ENCODE measurements around the gene CCNY.

Gene CCNY

DNA sequence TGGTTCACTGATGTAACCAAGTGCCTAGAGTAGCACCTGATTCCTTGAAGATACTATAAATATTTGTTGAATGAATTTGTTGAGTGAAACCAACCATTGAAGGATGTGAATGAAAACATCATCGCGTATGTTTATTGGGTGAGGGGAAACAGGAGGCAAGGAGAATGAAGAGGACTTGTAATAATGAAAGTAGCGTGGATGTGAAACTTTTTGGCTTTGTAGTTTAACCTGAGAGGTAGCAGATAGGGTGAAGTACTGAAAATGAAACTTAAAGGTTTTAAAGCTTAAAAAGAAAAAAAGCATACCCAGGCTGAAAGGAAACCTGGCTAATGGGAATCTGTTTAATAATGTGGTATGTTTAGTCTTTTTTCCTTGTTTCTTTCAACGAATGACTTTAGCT lies 5.2 kb downstream of the CCNY start:
- Histone ChIP-seq H3K27ac (peak overlapping the region in 6 of 11 experiments; percentile 64 to 74 (median 68); a peak in 10 of 22 replicates), H3K4me2 (peak overlapping the region; percentile 78 to 96 (median 90); a peak in 21 of 22 replicates), H3K4me3 (no peak overlapping the region), H3K9me3 (replicated peaks in 1 of 11) (peaks cover 0 to 7% (median 0%) of the 10 kb centered on the region in 11 experiments; a peak in 4 of 22 replicates), H3K9ac (peak overlapping the region in 1 of 11 experiments; percentile 47; a peak in 1 of 22 replicates), H3K36me3 (peaks cover 0 to 20% (median 12%) of the 10 kb centered on the region in 11 experiments; a peak in 10 of 22 replicates), H3K27me3 (peaks cover 0 to 23% (median 17%) of the 10 kb centered on the region in 11 experiments; a peak in 15 of 22 replicates), H3K4me1 (peaks cover 43 to 65% (median 55%) of the 10 kb centered on the region in 10 experiments), H4K20me1 (peaks cover 76 to 92% (median 88%) of the 10 kb centered on the region in 11 experiments; a peak in 21 of 22 replicates)
- no peak for TF ChIP-seq Cebpa-rat (IDR thresholded peaks at IDR 0.05)

DNA sequence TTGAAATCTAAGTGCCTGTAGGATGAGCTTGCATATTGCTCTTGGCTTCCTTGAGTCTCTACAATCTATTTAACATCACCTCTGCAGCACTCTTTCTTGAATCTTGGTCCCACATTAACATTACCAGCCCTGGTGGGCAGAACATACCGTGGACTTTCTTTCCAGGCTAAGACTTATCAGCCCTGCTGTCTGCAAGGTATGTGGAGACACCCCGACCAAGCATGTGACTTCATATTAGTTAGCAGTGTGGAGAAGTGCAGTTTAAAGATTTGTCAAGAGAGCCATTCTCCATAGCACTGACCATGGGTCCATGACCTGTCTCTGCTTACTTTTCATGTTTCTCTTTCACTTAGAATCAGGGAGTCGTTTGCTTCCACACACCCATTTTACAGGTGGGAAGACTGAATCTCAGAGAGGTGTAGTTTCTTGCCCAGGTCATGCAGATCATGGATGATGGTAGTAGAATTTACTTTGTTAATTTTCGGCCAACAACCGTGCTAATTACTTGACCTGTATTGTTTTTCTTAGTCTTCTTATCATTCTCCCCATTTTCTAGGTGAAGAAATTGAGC lies 6.0 kb downstream of the CCNY start:
- Histone ChIP-seq H3K4me1 (peaks cover 51 to 73% (median 62%) of the 10 kb centered on the region in 10 experiments), H4K20me1 (peaks cover 80 to 97% (median 92%) of the 10 kb centered on the region in 11 experiments), H3K9me3 (replicated peaks in 1 of 11) (peaks cover 0 to 7% (median 0%) of the 10 kb centered on the region in 11 experiments; a peak in 4 of 22 replicates)

DNA sequence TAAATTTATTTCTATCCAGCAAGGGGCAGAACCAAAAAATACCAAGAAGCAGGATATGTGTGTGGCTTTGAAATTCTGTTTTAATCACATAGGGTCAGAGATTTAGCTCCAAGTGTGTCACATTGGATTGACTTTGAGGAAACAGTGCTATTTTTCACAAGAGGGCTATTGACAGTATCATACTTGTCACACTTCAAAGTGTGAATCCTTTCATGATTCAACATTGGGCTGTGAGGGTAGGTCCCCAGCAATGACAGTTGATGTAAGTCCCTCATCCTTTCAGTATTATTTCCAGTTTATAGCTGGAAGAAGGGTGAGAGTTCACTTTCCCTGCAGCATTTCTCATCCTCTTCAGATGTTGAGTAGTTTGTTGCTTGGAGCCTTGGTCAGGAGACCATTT lies 7.4 kb downstream of the CCNY start:
- Histone ChIP-seq H3K27ac (no peak overlapping the region), H3K4me1 (peaks cover 57 to 76% (median 68%) of the 10 kb centered on the region in 10 experiments), H3K4me2 (0 out of 22 replicates have a peak overlapping the region, but pooled peaks of 1 of the 11 experiments have one; percentile 7), H3K27me3 (peaks cover 0 to 5% (median 0%) of the 10 kb centered on the region in 11 experiments; a peak in 5 of 22 replicates), H3K9ac (no peak overlapping the region), H3K9me3 (replicated peaks in 1 of 11) (peaks cover 0 to 7% (median 0%) of the 10 kb centered on the region in 11 experiments; a peak in 4 of 22 replicates), H3K36me3 (peaks cover 0 to 27% (median 17%) of the 10 kb centered on the region in 11 experiments; a peak in 14 of 22 replicates), H4K20me1 (peaks cover 79 to 97% (median 92%) of the 10 kb centered on the region in 11 experiments), H3K4me3 (no peak overlapping the region)
- TF ChIP-seq Cebpa-rat (IDR thresholded peaks at IDR 0.05) = no peak

More for the DNA sequence above, 6.0 kb downstream of the CCNY start:
- peaks cover 0 to 19% (median 12%) of the 10 kb centered on the region in 11 experiments; a peak in 15 of 22 replicates for H3K27me3 ChIP-seq
- no peak for TF ChIP-seq Cebpa-rat (IDR thresholded peaks at IDR 0.05)
- peaks cover 0 to 20% (median 12%) of the 10 kb centered on the region in 11 experiments; a peak in 10 of 22 replicates for H3K36me3 ChIP-seq
- no peak overlapping the region for H3K4me3 ChIP-seq
- H3K9ac ChIP-seq = no peak overlapping the region
- H3K27ac ChIP-seq = peak overlapping the region in 1 of 11 experiments; percentile 74; a peak in 2 of 22 replicates
- peak overlapping the region in 9 of 11 experiments; percentile 15 to 96 (median 90); a peak in 8 of 22 replicates for H3K4me2 ChIP-seq

DNA sequence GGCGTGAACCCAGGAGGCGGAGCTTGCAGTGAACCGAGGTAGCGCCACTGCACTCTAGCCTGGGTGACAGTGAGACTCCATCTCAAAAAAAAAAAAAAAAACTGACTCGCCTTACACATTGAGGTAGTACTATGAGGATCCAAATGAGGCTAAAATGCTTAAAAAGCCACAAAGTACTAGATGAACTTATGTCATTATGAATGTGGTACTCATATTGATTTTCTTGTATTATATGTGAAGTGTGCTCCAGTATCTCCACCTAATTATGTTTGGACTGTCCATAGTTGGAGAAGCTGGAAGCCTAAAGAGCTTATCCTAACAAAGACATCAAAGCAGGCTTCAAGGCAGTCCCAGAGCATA lies 9.1 kb downstream of the CCNY start:
- peaks cover 0 to 33% (median 21%) of the 10 kb centered on the region in 11 experiments; a peak in 15 of 22 replicates for H3K36me3 ChIP-seq
- H3K9me3 ChIP-seq (replicated peaks in 1 of 11) = peaks cover 0 to 7% (median 0%) of the 10 kb centered on the region in 11 experiments; a peak in 4 of 22 replicates
- peaks cover 56 to 75% (median 67%) of the 10 kb centered on the region in 10 experiments for H3K4me1 ChIP-seq
- peaks cover 77 to 97% (median 92%) of the 10 kb centered on the region in 11 experiments for H4K20me1 ChIP-seq
- 0 out of 22 replicates have a peak overlapping the region, but pooled peaks of 1 of the 11 experiments have one; percentile 10 for H3K9ac ChIP-seq
- peak overlapping the region in 9 of 11 experiments; percentile 56 to 77 (median 66); a peak in 12 of 22 replicates for H3K4me2 ChIP-seq
- no peak for TF ChIP-seq Cebpa-rat (IDR thresholded peaks at IDR 0.05)
- no peaks in the 10 kb centered on the region for H3K27me3 ChIP-seq
- no peak overlapping the region for H3K4me3 ChIP-seq
- no peak overlapping the region for H3K27ac ChIP-seq

DNA sequence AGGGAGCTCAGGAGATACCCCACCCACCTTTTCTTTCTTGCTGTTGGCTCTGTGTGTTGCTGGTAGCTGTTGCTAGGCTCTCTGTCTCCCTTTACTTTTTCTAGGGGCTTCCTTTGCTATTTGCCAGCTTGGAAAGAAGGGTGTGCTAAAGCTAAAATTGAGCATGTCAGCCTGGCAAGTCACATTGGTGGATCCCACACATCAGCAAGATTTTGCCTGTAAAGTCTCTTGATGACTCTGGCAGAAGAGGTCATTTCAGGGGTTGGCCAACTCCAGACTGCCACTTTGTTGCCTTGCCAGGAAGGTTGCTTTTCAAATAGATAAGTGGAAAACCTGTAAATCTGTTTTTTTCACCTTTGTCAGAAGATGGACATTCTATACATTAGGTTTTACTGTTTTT lies 9.9 kb downstream of the CCNY start:
- Histone ChIP-seq H3K36me3 (peaks cover 0 to 33% (median 21%) of the 10 kb centered on the region in 11 experiments; a peak in 15 of 22 replicates), H3K4me3 (no peak overlapping the region), H3K27me3 (no peaks in the 10 kb centered on the region), H3K27ac (peak overlapping the region in 8 of 11 experiments; percentile 18 to 45 (median 30); a peak in 11 of 22 replicates), H3K4me1 (peaks cover 50 to 75% (median 65%) of the 10 kb centered on the region in 10 experiments), H3K4me2 (peak overlapping the region; percentile 56 to 77 (median 63)), H3K9ac (peak overlapping the region in 1 of 11 experiments; percentile 10; a peak in 1 of 22 replicates), H3K9me3 (replicated peaks in 1 of 11) (peaks cover 0 to 7% (median 0%) of the 10 kb centered on the region in 11 experiments; a peak in 4 of 22 replicates), H4K20me1 (peaks cover 77 to 97% (median 92%) of the 10 kb centered on the region in 11 experiments)
- TF ChIP-seq Cebpa-rat (IDR thresholded peaks at IDR 0.05) = no peak

DNA sequence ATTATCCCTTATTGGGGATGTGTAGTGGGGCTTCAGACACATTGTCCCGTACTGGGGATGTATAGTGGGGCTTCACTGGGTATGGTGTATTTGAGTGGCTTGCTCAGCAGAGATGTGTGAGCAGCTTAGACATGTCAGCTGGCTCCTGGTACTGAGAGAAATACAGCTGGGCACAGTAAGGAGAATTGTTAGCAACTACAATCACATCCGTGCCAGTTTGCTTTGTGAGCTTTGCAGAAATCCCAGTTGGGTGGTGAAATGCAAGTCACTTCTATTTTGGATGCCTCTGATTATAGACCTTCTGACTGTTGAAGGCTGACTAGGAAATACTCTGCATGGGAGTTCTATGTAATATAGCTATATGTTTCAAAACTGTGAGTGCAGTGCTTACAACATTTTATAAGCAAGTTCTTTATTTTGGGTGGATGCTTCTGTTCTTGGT lies 10.8 kb downstream of the CCNY start:
- Histone ChIP-seq H4K20me1 (peaks cover 77 to 97% (median 92%) of the 10 kb centered on the region in 11 experiments), H3K36me3 (peaks cover 0 to 30% (median 19%) of the 10 kb centered on the region in 11 experiments; a peak in 15 of 22 replicates), H3K4me2 (peak overlapping the region; percentile 56 to 77 (median 63)), H3K27ac (peak overlapping the region in 7 of 11 experiments; percentile 18 to 42 (median 33); a peak in 9 of 22 replicates), H3K9me3 (replicated peaks in 1 of 11) (peaks cover 0 to 7% (median 0%) of the 10 kb centered on the region in 11 experiments; a peak in 4 of 22 replicates), H3K4me3 (no peak overlapping the region), H3K4me1 (peaks cover 48 to 75% (median 61%) of the 10 kb centered on the region in 10 experiments), H3K27me3 (no peaks in the 10 kb centered on the region), H3K9ac (peak overlapping the region in 4 of 11 experiments; percentile 11 to 39 (median 22); a peak in 3 of 22 replicates)
- peak in 1 of 11 experiments; percentile 28; a peak in 1 of 22 replicates for TF ChIP-seq Cebpa-rat (IDR thresholded peaks at IDR 0.05)

DNA sequence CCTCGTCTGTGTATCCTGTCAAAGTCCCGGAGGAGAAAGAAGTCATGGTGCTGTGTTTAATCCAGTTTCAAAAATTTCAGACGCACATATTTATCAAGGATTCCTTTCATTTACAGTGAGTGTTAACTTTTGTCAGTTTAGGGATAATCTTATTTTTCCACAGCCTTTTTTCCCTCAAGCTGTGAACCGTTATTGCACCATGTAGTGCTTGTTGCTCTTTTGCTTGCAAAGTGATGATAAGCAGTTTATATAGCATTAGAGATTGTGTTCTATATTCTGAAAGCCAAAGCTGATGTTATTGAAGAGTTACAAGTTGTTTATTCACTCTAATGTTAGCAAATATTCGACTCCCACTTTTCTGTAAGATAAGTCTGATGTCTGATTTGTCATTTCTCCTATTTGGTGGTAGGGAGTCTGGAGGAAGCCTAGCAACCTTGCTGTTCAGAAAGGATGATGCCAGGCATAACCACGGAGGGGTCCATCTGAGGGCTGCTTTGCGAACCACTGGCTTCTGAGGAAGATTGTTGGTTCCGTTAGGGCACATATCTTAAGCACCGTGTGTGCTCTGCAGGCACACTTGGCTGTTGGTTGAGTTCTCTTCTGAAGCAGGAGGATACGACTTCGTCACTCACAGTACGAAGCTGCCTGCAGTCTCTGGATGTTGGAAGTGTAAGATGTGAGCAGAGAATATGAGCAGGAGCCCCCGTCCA lies 11.7 kb downstream of the CCNY start:
- Histone ChIP-seq H4K20me1 (peaks cover 79 to 97% (median 92%) of the 10 kb centered on the region in 11 experiments), H3K9me3 (replicated peaks in 1 of 11) (peaks cover 0 to 7% (median 0%) of the 10 kb centered on the region in 11 experiments; a peak in 4 of 22 replicates), H3K9ac (no peak overlapping the region), H3K27ac (peak overlapping the region in 4 of 11 experiments; percentile 3 to 38 (median 30); a peak in 2 of 22 replicates), H3K36me3 (peaks cover 0 to 21% (median 12%) of the 10 kb centered on the region in 11 experiments; a peak in 14 of 22 replicates), H3K4me2 (peak overlapping the region; percentile 2 to 71 (median 61); a peak in 15 of 22 replicates), H3K4me1 (peaks cover 57 to 84% (median 69%) of the 10 kb centered on the region in 10 experiments), H3K4me3 (no peak overlapping the region), H3K27me3 (no peaks in the 10 kb centered on the region)
- no peak for TF ChIP-seq Cebpa-rat (IDR thresholded peaks at IDR 0.05)

Measured in BLaER1 treated with 17β-estradiol and CSF1 and Interleukin-3, amounts not matched to agents 10 nM and 100 nM (cell line).